Naive B cell (primary cell): Measurements from ENCODE around the gene BTNL8. TPM values are rescaled to one million over a fixed set of nuclear protein-coding genes. Genes with fewer than 3 reads are reported as not detected.

Source experiments
- ATAC-seq, 2 donors: fragments of 150-1000 bp; cut with Tn5 transposase; 2 replicates each; pipeline ENCODE4 v1.10.0; 2021; ENCODE audit warnings: low read depth in 2 of 2, mild to moderate bottlenecking in 2 of 2, moderate library complexity in 2 of 2
- DNase-seq: peaks from one replicate; pipeline ENCODE4 v3.0.0; 2022
- H3K27ac Mint-ChIP-seq, 6 donors: one replicate each; pipeline ENCODE4 v1.8.0; 2020 to 2022; ENCODE audit warnings: mild to moderate bottlenecking in 6 of 6, mixed read lengths in 6 of 6, moderate library complexity in 5 of 6, inconsistent platforms in 2 of 6
- H3K27me3 Mint-ChIP-seq, 3 donors: one replicate each; pipeline ENCODE4 v1.8.0; 2021 to 2022; ENCODE audit warnings: mixed read lengths in 3 of 3, mild to moderate bottlenecking in 1 of 3
- H3K36me3 Mint-ChIP-seq, 2 donors: one replicate each; pipeline ENCODE4 v1.8.0; 2020 to 2022; ENCODE audit warnings: mixed read lengths in 2 of 2, inconsistent platforms in 1 of 2, mild to moderate bottlenecking in 1 of 2
- H3K4me1 Mint-ChIP-seq, 3 donors: one replicate each; pipeline ENCODE4 v1.8.0; 2020 to 2022; ENCODE audit warnings: mixed read lengths in 3 of 3, inconsistent platforms in 1 of 3, mild to moderate bottlenecking in 1 of 3, moderate library complexity in 1 of 3
- H3K4me3 Mint-ChIP-seq, 8 donors: one replicate each; pipeline ENCODE4 v1.8.0; 2020 to 2022; ENCODE audit warnings: mild to moderate bottlenecking in 8 of 8, mixed read lengths in 8 of 8, moderate library complexity in 8 of 8, inconsistent platforms in 2 of 8
- H3K9me3 Mint-ChIP-seq, 7 donors: one replicate each; pipeline ENCODE4 v1.8.0; 2020 to 2022; ENCODE audit warnings: mixed read lengths in 7 of 7, mild to moderate bottlenecking in 5 of 7, inconsistent platforms in 2 of 7, moderate library complexity in 1 of 7
- polyA plus RNA-seq, 6 donors: library from polyadenylated mRNA; unstranded; fragments of 300-500 nt; fragmentation: Illumina TruSeq; gene quantifications; one replicate each; pipeline ENCODE4 v1.2.3, GENCODE V29; 2021; ENCODE audit warnings: low read depth in 6 of 6

Gene BTNL8
- polyA plus RNA-seq, 6 donors from 2014 or later = not detected

GRCh38 chr5:180950291-180950949, 51.5 kb downstream of the BTNL8 start:
- Mint-ChIP-seq H3K27ac (no peak overlapping the region), H3K4me1 (peaks cover 0 to 3% (median 0%) of the 10 kb centered on the region in 3 donors), H3K36me3 (no peaks in the 10 kb centered on the region), H3K27me3 (peaks cover 0 to 7% (median 0%) of the 10 kb centered on the region in 3 donors), H3K9me3 (no peaks in the 10 kb centered on the region), H3K4me3 (no peak overlapping the region)
- no peak for DNase-seq
- ATAC-seq = no peak

DNA sequence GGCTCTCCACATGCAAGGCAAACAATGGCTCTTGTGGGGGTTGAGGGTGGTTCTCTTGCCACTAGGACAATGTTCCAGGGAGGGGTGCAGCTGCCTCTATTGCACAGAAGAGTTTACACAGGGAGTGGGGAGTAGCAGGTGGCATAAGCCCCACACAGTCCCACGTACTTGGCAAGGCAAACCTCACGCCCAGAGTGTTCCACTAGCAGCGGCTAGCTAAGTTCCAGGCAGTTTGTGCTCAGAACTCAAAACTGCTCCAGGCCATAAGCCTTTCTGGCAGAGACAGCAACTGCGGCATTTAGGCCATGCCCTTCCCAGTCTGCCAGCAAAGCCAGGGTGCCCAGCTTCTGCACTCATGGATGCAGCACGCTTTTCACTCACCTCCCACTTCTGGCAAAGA, 60.7 kb downstream of the BTNL8 start:
- Mint-ChIP-seq H3K4me3 (no peak overlapping the region), H3K27ac (no peak overlapping the region), H3K27me3 (peaks cover 8 to 40% (median 31%) of the 10 kb centered on the region in 3 donors), H3K4me1 (no peaks in the 10 kb centered on the region), H3K36me3 (peaks cover 0 to 14% of the 10 kb centered on the region in 2 donors), H3K9me3 (peaks cover 0 to 5% (median 2%) of the 10 kb centered on the region in 7 donors)
- DNase-seq (no peak), ATAC-seq (no peak)

DNA sequence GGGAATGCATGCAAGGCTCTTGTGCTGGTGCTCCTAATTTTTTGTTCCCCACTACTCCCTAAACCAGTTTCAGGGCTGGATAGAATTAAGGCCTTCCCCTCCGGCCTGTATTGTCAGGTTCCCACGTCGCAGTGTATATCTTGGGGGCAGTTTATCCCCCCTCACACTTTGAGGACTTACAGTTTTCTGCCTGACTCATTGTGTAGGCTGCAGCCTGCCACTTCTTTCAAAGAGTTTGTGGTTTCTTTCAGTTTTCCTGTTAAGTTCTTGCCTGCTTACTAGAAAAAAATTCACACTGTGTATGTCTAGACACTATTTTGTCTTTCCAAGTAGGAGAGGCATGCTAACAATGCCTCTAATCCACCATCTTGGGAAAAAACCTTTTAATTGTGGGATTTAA, 61.2 kb downstream of the BTNL8 start:
- Mint-ChIP-seq H3K27me3 (peaks cover 8 to 40% (median 31%) of the 10 kb centered on the region in 3 donors), H3K4me3 (no peak overlapping the region), H3K36me3 (peaks cover 0 to 14% of the 10 kb centered on the region in 2 donors), H3K9me3 (peaks cover 0 to 5% (median 2%) of the 10 kb centered on the region in 7 donors), H3K27ac (no peak overlapping the region), H3K4me1 (no peaks in the 10 kb centered on the region)
- DNase-seq (no peak), ATAC-seq (no peak)

- DNase-seq (no peak), ATAC-seq (no peak)
- Mint-ChIP-seq H3K27me3 (peaks cover 0 to 15% (median 0%) of the 10 kb centered on the region in 3 donors), H3K4me1 (peaks cover 0 to 2% (median under 1%) of the 10 kb centered on the region in 3 donors), H3K36me3 (no peaks in the 10 kb centered on the region), H3K4me3 (no peak overlapping the region), H3K9me3 (peaks cover 0 to 12% (median 2%) of the 10 kb centered on the region in 7 donors), H3K27ac (peak overlapping the region in 1 of 6 donors; percentile 56)
Observed at GRCh38 chr5:180969406-180969805, 70.4 kb downstream of the BTNL8 start.

- no peak for DNase-seq
- Mint-ChIP-seq H3K4me3 (no peak overlapping the region), H3K9me3 (peaks cover 0 to 12% (median 2%) of the 10 kb centered on the region in 7 donors), H3K36me3 (no peaks in the 10 kb centered on the region), H3K4me1 (peaks cover 9 to 12% (median 10%) of the 10 kb centered on the region in 3 donors), H3K27ac (no peak overlapping the region), H3K27me3 (peaks cover 0 to 15% (median 0%) of the 10 kb centered on the region in 3 donors)
- ATAC-seq = no peak
Observed at GRCh38 chr5:180970336-180970735, 71.4 kb downstream of the BTNL8 start.

DNA sequence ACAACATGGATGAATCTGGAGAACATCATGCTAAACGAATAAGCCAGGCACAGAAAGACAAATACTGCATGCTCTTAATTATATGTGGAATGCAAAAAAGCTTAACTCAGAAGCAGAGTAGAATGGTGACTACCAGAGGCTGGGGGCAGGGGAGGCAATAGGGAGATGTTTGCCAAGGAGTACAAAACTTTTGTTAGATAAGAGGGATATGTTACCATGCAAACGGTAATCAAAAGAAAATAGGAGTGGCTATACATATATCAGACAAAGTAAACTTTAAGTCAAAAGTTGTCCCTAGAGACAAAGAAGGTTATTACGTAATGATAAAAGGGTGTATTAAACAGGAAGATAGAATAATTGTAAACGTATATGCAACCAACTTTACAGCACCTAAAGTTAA, 71.9 kb downstream of the BTNL8 start:
- Mint-ChIP-seq H3K27ac (peak overlapping the region in 1 of 6 donors; percentile 82), H3K9me3 (peaks cover 0 to 12% (median 2%) of the 10 kb centered on the region in 7 donors), H3K36me3 (no peaks in the 10 kb centered on the region), H3K27me3 (peaks cover 0 to 15% (median 0%) of the 10 kb centered on the region in 3 donors), H3K4me3 (no peak overlapping the region), H3K4me1 (peaks cover 14 to 17% (median 16%) of the 10 kb centered on the region in 3 donors)
- DNase-seq = no peak
- ATAC-seq = no peak

DNA sequence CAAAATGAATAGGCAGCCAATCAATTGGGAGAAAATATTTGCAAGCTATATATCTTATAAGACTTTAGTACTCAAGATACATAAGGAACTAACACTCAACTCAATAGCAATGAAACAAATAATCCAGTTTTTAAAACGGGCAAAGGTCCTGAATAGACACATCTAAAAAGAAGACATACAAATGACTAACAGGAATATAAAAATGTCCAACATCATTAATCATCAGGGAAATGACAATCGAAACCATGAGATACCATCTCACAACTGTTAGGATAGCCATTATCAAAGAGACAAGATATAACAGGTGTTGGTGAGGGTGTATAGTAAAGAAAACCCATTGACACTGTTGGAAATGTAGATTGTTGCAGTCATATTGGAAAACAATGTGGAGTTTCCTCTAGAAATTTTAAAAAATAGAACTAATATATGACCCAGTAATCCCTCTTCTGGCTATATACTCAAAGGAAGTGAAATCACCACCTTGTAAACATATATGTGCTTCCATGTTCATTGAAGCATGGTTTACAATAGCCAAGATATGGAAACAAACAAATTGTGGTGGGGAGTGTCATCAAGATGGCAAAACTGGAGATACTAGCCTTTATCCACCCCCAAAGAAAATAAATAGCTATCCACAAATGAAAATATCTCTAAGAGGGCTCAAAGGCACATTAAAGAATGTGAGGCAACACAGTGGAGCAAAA, 75.8 kb downstream of the BTNL8 start:
- DNase-seq (no peak), ATAC-seq (no peak)
- Mint-ChIP-seq H3K27ac (peak overlapping the region in 5 of 6 donors; percentile 43 to 98 (median 94)), H3K9me3 (peaks cover 0 to 12% (median 2%) of the 10 kb centered on the region in 7 donors), H3K4me1 (peaks cover 20 to 29% (median 24%) of the 10 kb centered on the region in 3 donors), H3K27me3 (no peaks in the 10 kb centered on the region), H3K4me3 (peak overlapping the region in 5 of 8 donors; percentile 16 to 81 (median 64)), H3K36me3 (no peaks in the 10 kb centered on the region)

DNA sequence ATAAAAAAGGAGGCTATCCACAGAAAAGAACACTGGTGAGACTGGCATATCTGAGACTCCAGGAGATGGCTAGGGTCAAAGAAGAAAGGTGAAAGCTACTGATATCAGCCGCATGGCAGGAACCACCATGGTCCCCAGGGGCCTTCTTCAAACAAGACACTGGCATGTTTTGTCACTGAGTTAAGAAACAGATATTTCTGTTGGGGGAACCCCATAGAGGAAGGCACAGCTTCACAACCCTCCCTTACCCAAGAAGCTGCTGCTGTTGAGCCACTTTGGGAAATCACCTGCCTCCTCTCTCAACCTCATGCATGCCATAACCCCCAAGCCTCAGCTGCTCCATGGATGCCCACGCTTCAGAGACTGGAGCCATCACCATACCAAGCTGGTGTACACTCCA, 76.4 kb downstream of the BTNL8 start:
- peak overlapping the region in 5 of 6 donors; percentile 67 to 98 (median 94) for H3K27ac Mint-ChIP-seq

DNA sequence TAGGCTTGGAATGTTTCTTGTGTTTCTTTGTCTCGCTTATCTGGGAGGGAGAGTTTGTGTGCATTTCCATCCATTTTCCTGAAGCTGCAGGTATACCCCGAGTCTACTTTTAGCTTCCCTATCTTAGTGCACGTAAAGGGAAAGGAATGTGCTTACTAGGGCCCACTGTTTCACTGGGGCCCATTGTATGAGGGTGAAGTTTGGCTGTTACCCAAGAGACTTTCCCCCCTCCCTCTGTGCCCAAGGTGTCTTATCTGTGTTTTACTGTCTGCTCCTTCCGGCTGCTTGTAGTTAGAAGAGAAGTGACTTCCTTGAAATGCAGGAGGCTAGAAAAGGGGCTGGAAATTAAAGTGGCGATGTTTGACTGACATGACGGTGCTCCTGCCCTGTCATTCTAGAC, 77.6 kb downstream of the BTNL8 start:
- peak overlapping the region; percentile 64 to 96 (median 92) for H3K27ac Mint-ChIP-seq

More for the DNA sequence above, 76.4 kb downstream of the BTNL8 start:
- H3K4me1 Mint-ChIP-seq = peaks cover 20 to 29% (median 24%) of the 10 kb centered on the region in 3 donors
- H3K9me3 Mint-ChIP-seq = peaks cover 0 to 12% (median 2%) of the 10 kb centered on the region in 7 donors
- peak; percentile 98 for ATAC-seq
- peak; percentile 78 for DNase-seq
- peak overlapping the region in 6 of 8 donors; percentile 35 to 81 (median 72) for H3K4me3 Mint-ChIP-seq
- no peaks in the 10 kb centered on the region for H3K27me3 Mint-ChIP-seq
- H3K36me3 Mint-ChIP-seq = no peaks in the 10 kb centered on the region

DNA sequence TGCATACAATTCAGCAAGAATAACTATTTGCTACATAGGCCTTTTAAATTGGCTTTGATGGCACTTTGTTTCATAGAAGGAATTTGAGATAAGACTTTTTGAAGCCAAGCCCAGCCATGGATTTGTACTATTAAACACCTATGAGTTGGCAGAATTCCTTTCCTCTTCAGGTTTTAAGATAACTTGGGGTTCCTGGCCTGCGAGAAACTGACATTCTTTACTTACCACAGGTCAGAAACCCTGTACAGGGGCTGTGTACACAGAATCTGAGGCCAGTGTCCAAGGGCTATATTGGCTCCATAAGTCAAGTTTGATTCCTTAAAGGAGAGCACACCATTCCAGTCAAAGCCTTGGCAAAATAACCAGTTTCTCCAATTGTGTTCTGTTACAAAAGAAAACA, 78.9 kb downstream of the BTNL8 start:
- peaks cover 0 to 6% of the 10 kb centered on the region in 2 donors for H3K36me3 Mint-ChIP-seq
- peaks cover 3 to 18% (median 5%) of the 10 kb centered on the region in 3 donors for H3K27me3 Mint-ChIP-seq
- H3K9me3 Mint-ChIP-seq = peaks cover 0 to 6% (median 2%) of the 10 kb centered on the region in 7 donors
- ATAC-seq (no peak), DNase-seq (no peak)
- H3K4me1 Mint-ChIP-seq = peaks cover 20 to 29% (median 24%) of the 10 kb centered on the region in 3 donors
- no peak overlapping the region for H3K4me3 Mint-ChIP-seq
- peak overlapping the region in 1 of 6 donors; percentile 94 for H3K27ac Mint-ChIP-seq

More for the DNA sequence above, 77.6 kb downstream of the BTNL8 start:
- peak overlapping the region in 5 of 8 donors; percentile 18 to 65 (median 39) for H3K4me3 Mint-ChIP-seq
- ATAC-seq = no peak
- H3K4me1 Mint-ChIP-seq = peaks cover 20 to 29% (median 24%) of the 10 kb centered on the region in 3 donors
- no peak for DNase-seq
- peaks cover 0 to 6% of the 10 kb centered on the region in 2 donors for H3K36me3 Mint-ChIP-seq
- peaks cover 0 to 12% (median 2%) of the 10 kb centered on the region in 7 donors for H3K9me3 Mint-ChIP-seq
- H3K27me3 Mint-ChIP-seq = peaks cover 3 to 11% (median 5%) of the 10 kb centered on the region in 3 donors

- H3K4me3 Mint-ChIP-seq = peak overlapping the region in 1 of 8 donors; percentile 20
- no peaks in the 10 kb centered on the region for H3K4me1 Mint-ChIP-seq
- no peak for DNase-seq
- no peak overlapping the region for H3K27ac Mint-ChIP-seq
- H3K27me3 Mint-ChIP-seq = peaks cover 5 to 27% (median 12%) of the 10 kb centered on the region in 3 donors
- no peak for ATAC-seq
- H3K36me3 Mint-ChIP-seq = peaks cover 0 to 6% of the 10 kb centered on the region in 2 donors
- peaks cover 0 to 10% (median 2%) of the 10 kb centered on the region in 7 donors for H3K9me3 Mint-ChIP-seq
Observed at GRCh38 chr5:180982008-180982741, 83.2 kb downstream of the BTNL8 start.

DNA sequence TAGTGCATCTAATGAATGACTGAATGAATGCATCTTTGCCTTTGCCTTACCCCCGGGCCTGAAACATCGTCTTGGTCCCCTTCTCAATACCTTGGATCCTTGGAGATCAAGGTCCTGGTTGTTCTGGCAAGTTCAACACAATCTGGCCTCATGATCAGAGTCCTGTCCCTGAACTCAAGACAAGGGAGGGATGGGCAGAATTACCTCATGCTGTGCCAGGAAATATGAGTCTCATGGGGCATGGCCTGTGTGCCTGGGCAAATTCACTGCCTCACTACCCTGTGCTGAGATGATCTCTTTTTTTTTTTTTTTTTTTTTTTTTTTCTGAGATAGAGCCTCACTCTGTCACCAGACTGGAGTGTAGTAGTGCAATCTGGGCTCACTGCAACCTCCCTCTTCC, 89.1 kb downstream of the BTNL8 start:
- Mint-ChIP-seq H3K27ac (no peak overlapping the region), H3K4me1 (peaks cover 0 to 7% (median 4%) of the 10 kb centered on the region in 3 donors), H3K4me3 (no peak overlapping the region), H3K9me3 (peaks cover 0 to 10% (median 2%) of the 10 kb centered on the region in 7 donors), H3K36me3 (no peaks in the 10 kb centered on the region), H3K27me3 (peaks cover 25 to 37% (median 30%) of the 10 kb centered on the region in 3 donors)
- ATAC-seq (no peak), DNase-seq (no peak)

DNA sequence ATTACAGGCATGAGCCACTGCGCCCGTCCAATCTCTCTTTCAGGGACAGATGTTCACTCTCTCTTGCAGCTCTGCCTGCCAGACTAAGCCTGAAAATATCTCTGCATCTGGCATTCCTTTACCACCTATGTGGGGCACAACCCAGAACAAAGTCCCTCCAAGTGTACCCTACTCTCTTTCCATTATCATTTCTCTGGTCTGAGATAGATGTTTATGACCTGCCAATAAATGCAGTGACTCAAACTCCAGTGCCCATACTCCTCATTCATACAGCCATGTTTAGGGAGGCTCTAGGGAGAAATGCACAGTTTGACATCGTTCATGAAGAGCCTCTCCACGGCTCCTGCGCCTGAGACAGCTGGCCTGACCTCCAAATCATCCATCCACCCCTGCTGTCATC, 89.6 kb downstream of the BTNL8 start, which contains the start of gene BTNL3:
BTNL3 (plus strand) TSS at position 255 of the 400 bp plus-strand sequence. CDS start 183 bp downstream, outside the sequence.
- Mint-ChIP-seq H3K4me3 (no peak within 1 kb of the TSS), H3K27ac (peak within 1 kb of the TSS in 1 of 6 donors; percentile 60), H3K27me3 (peaks cover 25 to 34% (median 29%) of the 10 kb centered on the region in 3 donors), H3K36me3 (no peaks in the 10 kb centered on the region), H3K4me1 (peaks cover 0 to 7% (median 4%) of the 10 kb centered on the region in 3 donors), H3K9me3 (peaks cover 0 to 10% (median 2%) of the 10 kb centered on the region in 7 donors)
- DNase-seq (no peak), ATAC-seq (no peak)
